22Rv1 (cell line): ENCODE measurements around the gene PPP2R2B.

ENCODE experiments used
- ZFX ChIP-seq: fragments of 450-650 bp; IDR thresholded peaks from 2 replicates; pipeline ENCODE4 v1.6.1; 2017; ENCODE audit warnings: antibody characterized with exemption, borderline replicate concordance
- TF ChIP-seq, protein P1 (sequence below): fragments of 450-650 bp; IDR thresholded peaks from 2 replicates; pipeline ENCODE4 v1.5.1; 2017; ENCODE audit warnings: mild to moderate bottlenecking

DNA sequence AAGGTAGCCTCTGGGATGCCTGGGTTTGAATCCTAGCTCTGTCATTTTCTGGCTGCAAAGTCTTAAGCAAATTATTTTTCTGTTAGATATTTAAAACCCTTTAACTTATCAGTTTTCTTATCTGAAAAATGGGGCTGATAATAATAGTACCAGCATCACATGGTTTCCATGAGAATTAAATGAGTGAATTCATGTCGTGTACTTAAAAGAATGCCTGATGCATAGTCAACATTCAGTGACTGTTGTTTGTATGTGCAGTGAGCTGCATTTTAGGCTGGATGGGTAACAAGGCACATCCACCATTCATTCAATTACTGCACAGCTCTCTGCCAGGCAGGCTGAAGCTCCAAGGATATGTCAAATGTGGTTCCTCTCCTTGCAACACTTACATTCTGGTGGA is 122.0 kb downstream of the PPP2R2B start:
- TF ChIP-seq, protein P1, sequence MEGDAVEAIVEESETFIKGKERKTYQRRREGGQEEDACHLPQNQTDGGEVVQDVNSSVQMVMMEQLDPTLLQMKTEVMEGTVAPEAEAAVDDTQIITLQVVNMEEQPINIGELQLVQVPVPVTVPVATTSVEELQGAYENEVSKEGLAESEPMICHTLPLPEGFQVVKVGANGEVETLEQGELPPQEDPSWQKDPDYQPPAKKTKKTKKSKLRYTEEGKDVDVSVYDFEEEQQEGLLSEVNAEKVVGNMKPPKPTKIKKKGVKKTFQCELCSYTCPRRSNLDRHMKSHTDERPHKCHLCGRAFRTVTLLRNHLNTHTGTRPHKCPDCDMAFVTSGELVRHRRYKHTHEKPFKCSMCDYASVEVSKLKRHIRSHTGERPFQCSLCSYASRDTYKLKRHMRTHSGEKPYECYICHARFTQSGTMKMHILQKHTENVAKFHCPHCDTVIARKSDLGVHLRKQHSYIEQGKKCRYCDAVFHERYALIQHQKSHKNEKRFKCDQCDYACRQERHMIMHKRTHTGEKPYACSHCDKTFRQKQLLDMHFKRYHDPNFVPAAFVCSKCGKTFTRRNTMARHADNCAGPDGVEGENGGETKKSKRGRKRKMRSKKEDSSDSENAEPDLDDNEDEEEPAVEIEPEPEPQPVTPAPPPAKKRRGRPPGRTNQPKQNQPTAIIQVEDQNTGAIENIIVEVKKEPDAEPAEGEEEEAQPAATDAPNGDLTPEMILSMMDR = no peak
- no peak for TF ChIP-seq ZFX
